ENCODE results near the gene LPAR2. TPM values are rescaled to one million over a fixed set of nuclear protein-coding genes. Genes with fewer than 3 reads are reported as not detected.

Gene LPAR2
- total and polyA plus RNA-seq, 2 of the 13 experiments (the other 11 are each of a cell fraction or from before 2014, with no cell fraction given): 0.86 to 3.6 TPM

DNA sequence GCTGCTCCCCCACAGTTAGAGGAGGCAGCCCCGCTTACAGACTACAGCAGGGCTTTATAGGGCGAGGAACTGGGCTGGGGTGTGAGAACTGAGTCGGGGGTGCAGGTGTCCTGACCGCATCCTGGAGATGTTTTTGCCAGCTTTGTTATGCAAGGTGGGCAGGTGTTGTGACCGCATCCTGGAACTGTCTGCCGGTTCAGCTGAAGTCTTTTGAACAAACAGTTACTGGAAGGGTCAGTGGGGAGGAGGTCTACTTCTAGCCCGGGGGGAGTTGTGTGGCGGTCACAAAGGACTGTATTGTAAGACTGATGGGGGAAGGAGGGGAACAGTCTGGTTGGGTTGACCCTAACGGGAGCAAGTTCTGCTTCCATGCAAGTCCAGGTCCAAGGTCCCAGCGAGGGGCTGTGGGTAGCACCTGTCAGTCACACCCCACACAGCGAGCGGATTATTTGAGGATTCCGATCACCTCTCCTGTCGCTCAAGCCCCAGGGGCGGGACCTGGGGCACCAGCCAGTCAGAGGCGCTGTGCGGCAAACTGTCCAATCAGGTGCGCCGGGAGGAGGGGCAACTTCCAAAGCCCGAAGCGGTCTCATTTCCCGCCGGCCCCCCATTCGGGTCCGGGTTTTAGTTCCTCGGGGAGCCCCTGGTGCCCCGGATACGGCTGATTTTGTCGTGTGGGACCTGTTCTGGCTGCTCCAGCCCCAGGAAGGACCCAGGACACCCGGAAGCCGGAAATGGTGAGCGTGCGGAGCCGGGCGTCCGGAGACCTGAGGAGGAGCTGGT lies 40.4 kb upstream of the LPAR2 start, which contains the start of gene ZNF101 (continued):
- peak; percentile 34 for TF ChIP-seq PHF5A (CRISPR knock-in tag; IDR thresholded peaks at IDR 0.05; ENCODE audit: low read depth, unreplicated experiment)
- TF ChIP-seq MAF1 (CRISPR knock-in tag; IDR thresholded peaks at IDR 0.05; ENCODE audit: borderline replicate concordance): no peak
- peak; percentile 51 for TF ChIP-seq CEBPG (CRISPR knock-in tag; IDR thresholded peaks at IDR 0.05)
- peak; percentile 67 for TF ChIP-seq HOXA3 (CRISPR knock-in tag; IDR thresholded peaks at IDR 0.05)
- TF ChIP-seq PCBP1 (IDR thresholded peaks at IDR 0.05; ENCODE audit: borderline replicate concordance, low read depth, low read length): no peak
- 0 out of 2 replicates have a peak, but pooled peaks have one; percentile 58 for TF ChIP-seq RNF219 (CRISPR knock-in tag; IDR thresholded peaks at IDR 0.05)
- TF ChIP-seq AGO1 (IDR thresholded peaks at IDR 0.05; ENCODE audit: low read depth, low read length, poor library complexity, severe bottlenecking): no peak
- TF ChIP-seq ZNF670 (CRISPR knock-in tag; IDR thresholded peaks at IDR 0.05; ENCODE audit: borderline replicate concordance): no peak
- TF ChIP-seq, protein P1, sequence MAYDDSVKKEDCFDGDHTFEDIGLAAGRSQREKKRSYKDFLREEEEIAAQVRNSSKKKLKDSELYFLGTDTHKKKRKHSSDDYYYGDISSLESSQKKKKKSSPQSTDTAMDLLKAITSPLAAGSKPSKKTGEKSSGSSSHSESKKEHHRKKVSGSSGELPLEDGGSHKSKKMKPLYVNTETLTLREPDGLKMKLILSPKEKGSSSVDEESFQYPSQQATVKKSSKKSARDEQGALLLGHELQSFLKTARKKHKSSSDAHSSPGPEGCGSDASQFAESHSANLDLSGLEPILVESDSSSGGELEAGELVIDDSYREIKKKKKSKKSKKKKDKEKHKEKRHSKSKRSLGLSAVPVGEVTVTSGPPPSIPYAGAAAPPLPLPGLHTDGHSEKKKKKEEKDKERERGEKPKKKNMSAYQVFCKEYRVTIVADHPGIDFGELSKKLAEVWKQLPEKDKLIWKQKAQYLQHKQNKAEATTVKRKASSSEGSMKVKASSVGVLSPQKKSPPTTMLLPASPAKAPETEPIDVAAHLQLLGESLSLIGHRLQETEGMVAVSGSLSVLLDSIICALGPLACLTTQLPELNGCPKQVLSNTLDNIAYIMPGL (CRISPR knock-in tag; IDR thresholded peaks at IDR 0.05; ENCODE audit: borderline replicate concordance in 1 of 2, low read depth in 1 of 2): peak; percentile 44 to 70; a peak in 3 of 4 replicates
- TF ChIP-seq IRF9 (CRISPR knock-in tag; IDR thresholded peaks at IDR 0.05; ENCODE audit: borderline replicate concordance): no peak
- no peak; the same call in 1 of the 2 replicates for TF ChIP-seq ZNF691 (CRISPR knock-in tag; IDR thresholded peaks at IDR 0.05; ENCODE audit: borderline replicate concordance, low read depth)
- no peak; the same call in 1 of the 2 replicates for TF ChIP-seq ZNF556 (CRISPR knock-in tag; IDR thresholded peaks at IDR 0.05; ENCODE audit: borderline replicate concordance)
- TF ChIP-seq TOPORS (CRISPR knock-in tag; IDR thresholded peaks at IDR 0.05): peak; percentile 43; the same call in 1 of the 2 replicates
- TF ChIP-seq, protein P2, sequence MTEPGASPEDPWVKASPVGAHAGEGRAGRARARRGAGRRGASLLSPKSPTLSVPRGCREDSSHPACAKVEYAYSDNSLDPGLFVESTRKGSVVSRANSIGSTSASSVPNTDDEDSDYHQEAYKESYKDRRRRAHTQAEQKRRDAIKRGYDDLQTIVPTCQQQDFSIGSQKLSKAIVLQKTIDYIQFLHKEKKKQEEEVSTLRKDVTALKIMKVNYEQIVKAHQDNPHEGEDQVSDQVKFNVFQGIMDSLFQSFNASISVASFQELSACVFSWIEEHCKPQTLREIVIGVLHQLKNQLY (CRISPR knock-in tag; IDR thresholded peaks at IDR 0.05): peak; percentile 41; the same call in 1 of the 2 replicates
- TF ChIP-seq ZNF775 (CRISPR knock-in tag; IDR thresholded peaks at IDR 0.05; ENCODE audit: borderline replicate concordance): no peak
- no peak for TF ChIP-seq SUZ12 (IDR thresholded peaks at IDR 0.05; ENCODE audit: low read depth, low read length)
- TF ChIP-seq ZNF749 (CRISPR knock-in tag; IDR thresholded peaks at IDR 0.05; ENCODE audit: borderline replicate concordance): no peak; the same call in 1 of the 2 replicates
- no peak for TF ChIP-seq HINFP (CRISPR knock-in tag; IDR thresholded peaks at IDR 0.05; ENCODE audit: low read depth)
- TF ChIP-seq PHF8 (CRISPR knock-in tag; IDR thresholded peaks at IDR 0.05): peak; percentile 59
- TF ChIP-seq ZNF34 (CRISPR knock-in tag; IDR thresholded peaks at IDR 0.05; ENCODE audit: borderline replicate concordance): peak; percentile 77; the same call in 1 of the 2 replicates

Data from HepG2 (cell line).